A673 (cell line): ENCODE measurements around the gene ACSS2. TPM values are rescaled to one million over a fixed set of nuclear protein-coding genes. Genes with fewer than 3 reads are reported as not detected.

Experiments
- BruUV-seq: library from RNA; stranded (reverse); fragments of 400-500 nt; replicated peaks from 2 replicates; lab custom pipeline; 2021; lab: Mats Ljungman, UMichigan
- CTCF ChIA-PET: fragments of 300-600 bp; sonication (Branson Sonifier 250); formaldehyde crosslinking; loops from one replicate; lab custom pipeline; 2022; ENCODE audit warnings: antibody characterized with exemption; lab: Charles Lee
- POLR2A ChIA-PET: fragments of 300-600 bp; sonication (Branson Sonifier 250); formaldehyde crosslinking; loops from one replicate; lab custom pipeline; 2022; ENCODE audit warnings: antibody characterized with exemption; ENCODE audit not compliant: low non-redundant PET; lab: Charles Lee
- DNase-seq: peaks from one replicate; pipeline ENCODE4 v3.0.0-alpha.2; 2015; ENCODE audit warnings: low spot score
- H3K27ac ChIP-seq: fragments of 200-600 bp; sonication (generic); 2 replicates; pipeline ENCODE4 v1.5.1; 2016; ENCODE audit warnings: mixed run types, low read depth, mild to moderate bottlenecking, mixed read lengths, antibody characterized with exemption, low read length; ENCODE audit not compliant: poor library complexity, severe bottlenecking
- H3K27me3 ChIP-seq: fragments of 200-600 bp; sonication (generic); replicated peaks from 2 replicates; pipeline ENCODE4 v1.6.1; 2017; ENCODE audit warnings: mixed run types, low read depth, mild to moderate bottlenecking, mixed read lengths, antibody characterized with exemption, low read length; ENCODE audit not compliant: insufficient read depth, poor library complexity
- H3K36me3 ChIP-seq: fragments of 200-600 bp; sonication (generic); 2 replicates; pipeline ENCODE4 v1.6.1; 2016; ENCODE audit warnings: mixed run types, mild to moderate bottlenecking, mixed read lengths, antibody characterized with exemption, low read length; ENCODE audit not compliant: insufficient read depth, poor library complexity, severe bottlenecking
- H3K4me1 ChIP-seq: fragments of 200-600 bp; sonication (generic); 2 replicates; pipeline ENCODE4 v1.6.1; 2017; ENCODE audit warnings: mixed run types, mild to moderate bottlenecking, mixed read lengths, antibody characterized with exemption, low read length; ENCODE audit not compliant: insufficient read depth, poor library complexity, severe bottlenecking
- H3K4me3 ChIP-seq: fragments of 200-600 bp; sonication (generic); 2 replicates; pipeline ENCODE4 v1.5.1; 2016; ENCODE audit warnings: low read depth, mixed run types, mild to moderate bottlenecking, mixed read lengths, low read length; ENCODE audit not compliant: poor library complexity, severe bottlenecking
- H3K9me3 ChIP-seq: fragments of 200-600 bp; sonication (generic); 2 replicates; pipeline ENCODE4 v1.6.1; 2016; ENCODE audit warnings: mixed run types, low read depth, mild to moderate bottlenecking, mixed read lengths, antibody characterized with exemption, low read length; ENCODE audit not compliant: poor library complexity, severe bottlenecking
- EZH2 ChIP-seq: fragments of 200-600 bp; sonication (generic); IDR thresholded peaks from 2 replicates; pipeline ENCODE4 v1.6.1; 2017; ENCODE audit warnings: borderline replicate concordance, low read depth, mild to moderate bottlenecking, mixed read lengths, antibody characterized with exemption, low read length; ENCODE audit not compliant: poor library complexity, severe bottlenecking
- intact Hi-C: fragments of 100-400 bp; cut with micrococcal nuclease; formaldehyde crosslinking; loops from one replicate; pipeline ENCODE4 v1.10.0; 2022; ENCODE audit not compliant: unreplicated experiment
- total RNA-seq: library from RNA; stranded (reverse); gene quantifications from 2 replicates; pipeline ENCODE4 v1.2.3, GENCODE V29; 2021
- TF ChIP-seq, protein P1 (sequence below): fragments of 300-800, 200-600 bp; sonication (generic); conservative IDR thresholded peaks from 2 replicates; pipeline ENCODE4 v1.5.1; 2017; ENCODE audit warnings: low read depth, mild to moderate bottlenecking, antibody characterized with exemption, low read length, moderate library complexity, mixed read lengths

Gene ACSS2
- total RNA-seq, 1 experiment from 2014 or later = 28.7 TPM

GRCh38 chr20:34881689-34882088, 5.3 kb downstream of the ACSS2 start:
- H3K4me3 ChIP-seq = no peak overlapping the region
- peaks cover 8% of the 10 kb centered on the region for H3K4me1 ChIP-seq
- no peak for DNase-seq
- no peaks in the 10 kb centered on the region for H3K27me3 ChIP-seq
- no peak overlapping the region for H3K27ac ChIP-seq
- POLR2A ChIA-PET = no interaction called here
- intact Hi-C loops = no loop called here
- no peak for TF ChIP-seq EZH2
- TF ChIP-seq, protein P1, sequence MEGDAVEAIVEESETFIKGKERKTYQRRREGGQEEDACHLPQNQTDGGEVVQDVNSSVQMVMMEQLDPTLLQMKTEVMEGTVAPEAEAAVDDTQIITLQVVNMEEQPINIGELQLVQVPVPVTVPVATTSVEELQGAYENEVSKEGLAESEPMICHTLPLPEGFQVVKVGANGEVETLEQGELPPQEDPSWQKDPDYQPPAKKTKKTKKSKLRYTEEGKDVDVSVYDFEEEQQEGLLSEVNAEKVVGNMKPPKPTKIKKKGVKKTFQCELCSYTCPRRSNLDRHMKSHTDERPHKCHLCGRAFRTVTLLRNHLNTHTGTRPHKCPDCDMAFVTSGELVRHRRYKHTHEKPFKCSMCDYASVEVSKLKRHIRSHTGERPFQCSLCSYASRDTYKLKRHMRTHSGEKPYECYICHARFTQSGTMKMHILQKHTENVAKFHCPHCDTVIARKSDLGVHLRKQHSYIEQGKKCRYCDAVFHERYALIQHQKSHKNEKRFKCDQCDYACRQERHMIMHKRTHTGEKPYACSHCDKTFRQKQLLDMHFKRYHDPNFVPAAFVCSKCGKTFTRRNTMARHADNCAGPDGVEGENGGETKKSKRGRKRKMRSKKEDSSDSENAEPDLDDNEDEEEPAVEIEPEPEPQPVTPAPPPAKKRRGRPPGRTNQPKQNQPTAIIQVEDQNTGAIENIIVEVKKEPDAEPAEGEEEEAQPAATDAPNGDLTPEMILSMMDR = no peak
- CTCF ChIA-PET = no interaction called here
- BruUV-seq = no TSS peak
- H3K9me3 ChIP-seq = no peaks in the 10 kb centered on the region
- peaks cover 29% of the 10 kb centered on the region for H3K36me3 ChIP-seq

- no peak for TF ChIP-seq EZH2
- TF ChIP-seq, protein P1 = no peak
- no peaks in the 10 kb centered on the region for H3K9me3 ChIP-seq
- intact Hi-C loops = no loop called here
Measured at GRCh38 chr20:34883087-34883688, 6.8 kb downstream of the ACSS2 start.

DNA sequence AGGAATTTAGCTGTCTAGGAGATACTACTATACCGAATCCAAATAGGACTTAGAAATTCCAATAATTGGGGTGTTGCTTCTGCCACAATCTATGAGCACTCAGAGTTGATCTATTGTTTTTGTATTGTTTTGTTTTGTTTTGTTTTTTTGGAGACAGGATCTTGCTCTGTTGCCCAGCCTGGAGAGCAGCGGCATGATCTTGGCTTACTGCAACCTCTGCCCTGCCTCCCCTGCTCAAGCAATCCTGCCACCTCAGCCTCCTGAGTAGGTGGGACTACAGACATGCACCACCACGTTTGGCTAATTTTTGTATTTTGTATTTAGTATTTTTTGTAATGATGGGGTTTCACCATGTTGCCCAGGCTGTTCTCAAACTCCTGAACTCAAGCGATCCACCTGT, 7.4 kb downstream of the ACSS2 start:
- no peaks in the 10 kb centered on the region for H3K27me3 ChIP-seq
- H3K27ac ChIP-seq = no peak overlapping the region
- TF ChIP-seq EZH2 = no peak
- TF ChIP-seq, protein P1 = no peak
- DNase-seq = no peak
- H3K9me3 ChIP-seq = no peaks in the 10 kb centered on the region
- BruUV-seq = no TSS peak
- peaks cover 32% of the 10 kb centered on the region for H3K36me3 ChIP-seq
- intact Hi-C loops = no loop called here
- CTCF ChIA-PET = no interaction called here
- POLR2A ChIA-PET = no interaction called here
- H3K4me3 ChIP-seq = no peak overlapping the region
- H3K4me1 ChIP-seq = no peaks in the 10 kb centered on the region

More at GRCh38 chr20:34883087-34883688, 6.8 kb downstream of the ACSS2 start:
- no peak overlapping the region for H3K4me3 ChIP-seq
- H3K4me1 ChIP-seq = peaks cover 4% of the 10 kb centered on the region
- no TSS peak for BruUV-seq
- no peaks in the 10 kb centered on the region for H3K27me3 ChIP-seq
- ChIA-PET CTCF (no interaction called here), POLR2A (no interaction called here)
- peaks cover 32% of the 10 kb centered on the region for H3K36me3 ChIP-seq
- no peak overlapping the region for H3K27ac ChIP-seq
- no peak for DNase-seq
